HG03196 (cell line): ENCODE data around the gene GPR61.

ENCODE experiments used
- ATAC-seq: cut with Tn5 transposase; IDR thresholded peaks from one replicate; pipeline ENCODE4 v1.9.1; 2021; ENCODE audit not compliant: unreplicated experiment

GPR61 gene

GRCh38 chr1:109532365-109533136 lies 7.1 kb upstream of the GPR61 start:
- ATAC-seq, result peak; percentile 72

GRCh38 chr1:109534307-109534858 lies 5.3 kb upstream of the GPR61 start:
- no peak for ATAC-seq

- no peak for ATAC-seq
Measured at GRCh38 chr1:109535481-109535880, 4.2 kb upstream of the GPR61 start.

- no peak for ATAC-seq
Measured at GRCh38 chr1:109535971-109536491, 3.6 kb upstream of the GPR61 start.

- no peak for ATAC-seq
Measured at GRCh38 chr1:109537450-109538178, 2.1 kb upstream of the GPR61 start.

- ATAC-seq, result no peak
Measured at GRCh38 chr1:109538827-109539555, 681 bp upstream of the GPR61 start.

DNA sequence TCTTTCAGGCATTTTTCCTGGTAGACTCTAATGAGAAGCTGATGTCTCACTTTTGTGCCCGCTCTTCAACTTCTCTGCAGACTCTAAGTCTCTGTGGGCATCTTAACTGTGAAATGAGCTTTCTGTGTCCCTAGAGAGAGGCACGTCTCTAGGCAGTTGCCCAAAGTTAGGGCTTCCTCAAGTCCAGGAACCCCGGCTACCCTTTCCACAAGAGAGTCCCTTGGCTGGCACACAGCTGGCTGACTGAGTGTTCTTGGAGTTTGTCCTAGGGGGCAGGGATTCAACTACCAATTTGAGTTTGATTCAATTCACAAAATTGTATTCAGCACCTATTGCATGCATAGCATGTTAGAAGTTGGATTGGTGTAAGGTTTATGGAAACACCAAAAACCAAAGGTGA lies 1.4 kb downstream of the GPR61 start:
- ATAC-seq, result no peak

GRCh38 chr1:109542657-109543056 lies 3.0 kb downstream of the GPR61 start:
- no peak for ATAC-seq

- ATAC-seq, result no peak
Measured at GRCh38 chr1:109543283-109543987, 3.8 kb downstream of the GPR61 start.

- ATAC-seq, result no peak
Measured at GRCh38 chr1:109543988-109544735, 4.5 kb downstream of the GPR61 start.

- ATAC-seq, result peak; percentile 48
Measured at GRCh38 chr1:109546311-109547109, 6.8 kb downstream of the GPR61 start.

DNA sequence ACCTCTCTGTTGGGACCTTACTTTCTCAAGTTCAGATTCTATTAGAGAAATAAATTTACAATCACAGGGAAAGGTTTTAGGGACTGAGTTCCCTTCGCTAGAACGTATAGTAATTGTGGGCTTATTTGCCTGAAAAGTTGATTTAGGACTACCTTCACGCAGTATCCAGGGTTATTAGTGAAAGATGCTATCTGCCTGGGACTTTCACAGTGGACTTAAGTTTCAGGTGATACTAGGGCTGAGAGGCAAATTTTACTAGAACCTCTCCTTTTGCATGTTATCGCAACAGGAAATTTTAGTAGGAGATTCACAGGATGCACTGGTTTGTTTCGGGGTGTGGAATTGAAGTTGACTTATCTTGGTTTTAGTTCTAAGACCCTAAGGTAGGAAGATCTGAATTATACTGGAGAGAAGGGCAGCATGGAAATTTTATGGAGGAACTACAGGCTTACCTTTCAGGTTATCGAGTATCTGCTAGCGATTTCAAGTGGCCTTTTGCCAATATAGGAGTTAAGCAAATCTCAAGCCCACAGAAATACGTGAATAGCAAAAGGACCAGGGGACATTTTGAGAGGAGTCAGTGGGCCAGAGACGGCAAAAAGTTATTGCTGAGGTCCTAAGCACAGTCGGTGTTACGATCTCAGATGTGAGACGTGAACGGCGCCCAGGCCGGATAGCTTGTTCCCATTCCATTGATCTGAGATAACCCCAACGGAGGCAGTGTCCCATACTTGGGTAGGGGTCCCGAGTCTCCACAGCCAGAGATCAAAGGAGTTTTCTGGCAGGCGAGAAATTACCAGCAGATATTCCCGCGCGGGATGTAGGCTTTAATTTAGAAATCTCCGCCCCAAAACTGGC lies 8.0 kb downstream of the GPR61 start:
- peak; percentile 8 for ATAC-seq

- ATAC-seq, result peak; percentile 79
Measured at GRCh38 chr1:109548321-109549267, 8.9 kb downstream of the GPR61 start, which contains the start of gene GNAI3. GNAI3 (plus strand) TSS chr1:109548615; CDS start chr1:109548721, 106 bp downstream.

GRCh38 chr1:109556563-109556962 lies 16.9 kb downstream of the GPR61 start:
- ATAC-seq, result no peak

GRCh38 chr1:109557520-109557919 lies 17.8 kb downstream of the GPR61 start:
- ATAC-seq, result no peak

DNA sequence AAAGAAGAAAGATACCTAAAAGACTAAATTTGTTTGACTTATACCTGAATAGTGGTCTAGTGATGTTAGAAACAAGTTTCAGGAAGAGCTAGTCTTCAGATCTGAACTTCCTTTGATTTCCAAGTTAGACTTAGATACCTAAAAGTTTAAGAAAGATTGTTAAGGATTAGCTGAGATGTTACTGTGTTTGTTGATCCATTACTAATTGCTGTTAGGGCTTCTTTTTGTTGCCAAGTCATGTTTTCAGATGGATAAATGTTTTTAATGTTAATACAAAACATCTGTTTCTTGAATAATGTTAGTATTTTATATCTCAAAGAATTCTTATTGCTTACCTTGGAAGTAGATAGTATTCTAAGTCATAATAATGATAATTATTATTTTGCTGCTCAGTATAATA lies 20.3 kb downstream of the GPR61 start:
- no peak for ATAC-seq
